GM23338 (cell line): ENCODE results near the gene CCDC102A. TPM values are rescaled to one million over a fixed set of nuclear protein-coding genes. Genes with fewer than 3 reads are reported as not detected.

Experiments used
- ATAC-seq: fragments of 200-7000 bp; cut with Tn5 transposase; 3 replicates; pipeline ENCODE4 v1.9.1; 2020
- DNase-seq: peaks from one replicate; pipeline ENCODE4 v3.0.0-alpha.2; 2015; ENCODE audit warnings: low spot score
- H2AFZ ChIP-seq: fragments of 200-600 bp; sonication (generic); 2 replicates; pipeline ENCODE4 v1.8.0; 2016; ENCODE audit warnings: antibody characterized with exemption, mild to moderate bottlenecking, moderate library complexity
- H3F3A ChIP-seq: fragments of 200-600 bp; sonication (generic); replicated peaks from 2 replicates; pipeline ENCODE4 v1.8.0; 2017; ENCODE audit warnings: antibody characterized with exemption, mixed run types, low read depth
- H3K27ac ChIP-seq: fragments of 200-600 bp; sonication (generic); 2 replicates; pipeline ENCODE4 v1.6.1; 2016; ENCODE audit warnings: low read depth
- H3K27me3 ChIP-seq: fragments of 200-600 bp; sonication (generic); 2 replicates; pipeline ENCODE4 v1.8.0; 2016; ENCODE audit warnings: mild to moderate bottlenecking, mixed run types, moderate library complexity; ENCODE audit not compliant: insufficient read depth
- H3K36me3 ChIP-seq: fragments of 200-600 bp; sonication (generic); 2 replicates; pipeline ENCODE4 v1.8.0; 2016; ENCODE audit warnings: mild to moderate bottlenecking; ENCODE audit not compliant: insufficient read depth
- H3K4me1 ChIP-seq: fragments of 200-600 bp; sonication (generic); 2 replicates; pipeline ENCODE4 v1.8.0; 2016; ENCODE audit warnings: mild to moderate bottlenecking, moderate library complexity; ENCODE audit not compliant: insufficient read depth
- H3K4me2 ChIP-seq: fragments of 200-600 bp; sonication (generic); 2 replicates; pipeline ENCODE4 v1.7.1; 2017; ENCODE audit warnings: mixed run types
- H3K4me3 ChIP-seq: fragments of 200-600 bp; sonication (generic); 2 replicates; pipeline ENCODE4 v1.6.1; 2016; ENCODE audit warnings: mixed run types
- H3K79me2 ChIP-seq: fragments of 200-600 bp; sonication (generic); replicated peaks from 2 replicates; pipeline ENCODE4 v1.8.0; 2017; ENCODE audit warnings: mild to moderate bottlenecking; ENCODE audit not compliant: insufficient read depth
- H3K9me2 ChIP-seq: fragments of 200-600 bp; sonication (generic); 2 replicates; pipeline ENCODE4 v1.8.0; 2017; ENCODE audit not compliant: insufficient read depth
- H4K20me1 ChIP-seq: fragments of 200-600 bp; sonication (generic); replicated peaks from 2 replicates; pipeline ENCODE4 v1.8.0; 2017; ENCODE audit warnings: mild to moderate bottlenecking; ENCODE audit not compliant: insufficient read depth
- H3K27ac Mint-ChIP-seq: 2 replicates; pipeline ENCODE4 v1.8.0; 2020; ENCODE audit warnings: inconsistent platforms, mild to moderate bottlenecking, moderate library complexity, mixed read lengths
- H3K27me3 Mint-ChIP-seq: 3 replicates; pipeline ENCODE4 v1.8.0; 2022; ENCODE audit warnings: low read depth, mild to moderate bottlenecking, moderate library complexity, mixed read lengths, inconsistent platforms; ENCODE audit not compliant: insufficient read depth, poor library complexity
- H3K36me3 Mint-ChIP-seq: 3 replicates; pipeline ENCODE4 v1.8.0; 2021; ENCODE audit warnings: low read depth, mild to moderate bottlenecking, inconsistent platforms, moderate library complexity, mixed read lengths
- H3K4me1 Mint-ChIP-seq: 3 replicates; pipeline ENCODE4 v1.8.0; 2020; ENCODE audit warnings: mild to moderate bottlenecking, inconsistent platforms, mixed read lengths
- H3K4me3 Mint-ChIP-seq: 3 replicates; pipeline ENCODE4 v1.8.0; 2021; ENCODE audit warnings: moderate library complexity, mild to moderate bottlenecking, inconsistent platforms, mixed read lengths
- H3K9me3 Mint-ChIP-seq: 3 replicates; pipeline ENCODE4 v1.8.0; 2020; ENCODE audit warnings: moderate library complexity, mild to moderate bottlenecking, inconsistent platforms, mixed read lengths
- CREB1 ChIP-seq: fragments of 250-450 bp; sonication (Bioruptor Pico); IDR thresholded peaks from 2 replicates; pipeline ENCODE4 v1.5.0; 2020; ENCODE audit warnings: low read depth, mild to moderate bottlenecking, moderate library complexity
- EZH2 ChIP-seq: fragments of 200-600 bp; sonication (generic); IDR thresholded peaks from one replicate; pipeline ENCODE4 v1.8.0; 2017; ENCODE audit warnings: antibody characterized with exemption, mild to moderate bottlenecking, low read depth; ENCODE audit not compliant: unreplicated experiment
- EZH2phosphoT487 ChIP-seq: fragments of 200-600 bp; sonication (generic); IDR thresholded peaks from one replicate; pipeline ENCODE4 v1.8.1; 2018; ENCODE audit warnings: antibody characterized with exemption; ENCODE audit not compliant: unreplicated experiment
- JUNB ChIP-seq: IDR thresholded peaks from one replicate; pipeline ENCODE4 v1.6.1; 2016; ENCODE audit warnings: antibody characterized with exemption; ENCODE audit not compliant: unreplicated experiment
- NANOG ChIP-seq: IDR thresholded peaks from 2 replicates; pipeline ENCODE4 v1.6.1; 2016; ENCODE audit warnings: antibody characterized with exemption, borderline replicate concordance
- POLR2AphosphoS5 ChIP-seq: IDR thresholded peaks from 2 replicates; pipeline ENCODE4 v1.6.1; 2016; ENCODE audit warnings: antibody characterized with exemption, low read depth
- STAT1 ChIP-seq: IDR thresholded peaks from one replicate; pipeline ENCODE4 v1.6.1; 2016; ENCODE audit warnings: antibody characterized with exemption; ENCODE audit not compliant: unreplicated experiment
- ZNF114 ChIP-seq: fragments of 250-450 bp; sonication (Bioruptor Pico); IDR thresholded peaks from 2 replicates; pipeline ENCODE4 v1.5.0; 2020; ENCODE audit warnings: mild to moderate bottlenecking, moderate library complexity
- ZNF331 ChIP-seq: fragments of 250-450 bp; sonication (Bioruptor Pico); IDR thresholded peaks from 2 replicates; pipeline ENCODE4 v1.5.0; 2020; ENCODE audit warnings: low read depth, mild to moderate bottlenecking, moderate library complexity
- polyA plus RNA-seq: library from polyadenylated mRNA; unstranded; fragments of >200 nt; fragmentation: Nextera tagmentation; extraction: Ambion mirVana; gene quantifications from 2 replicates; pipeline ENCODE4 v1.2.1, GENCODE V29; 2016
- total RNA-seq: library from RNA; depleted of rRNA; stranded (reverse); fragments of >200 nt; shearing (Covaris generic); gene quantifications from 2 replicates; pipeline ENCODE4 v1.2.3, GENCODE V29; 2014
- TF ChIP-seq, protein P1 (sequence below): IDR thresholded peaks from 2 replicates; pipeline ENCODE4 v1.6.1; 2016; ENCODE audit warnings: antibody characterized with exemption
- TF ChIP-seq, protein P2 (sequence below): IDR thresholded peaks from one replicate; pipeline ENCODE4 v1.6.1; 2018; ENCODE audit warnings: antibody characterized with exemption; ENCODE audit not compliant: unreplicated experiment
- TF ChIP-seq, protein P3 (sequence below): fragments of 250-450 bp; sonication (Bioruptor Pico); IDR thresholded peaks from 2 replicates; pipeline ENCODE4 v1.5.0; 2020; ENCODE audit warnings: mild to moderate bottlenecking, moderate library complexity
- TF ChIP-seq, protein P4 (sequence below), 2 experiments: fragments of 200-600 bp in 1 of 2; sonication (generic) in 1 of 2; conservative IDR thresholded peaks; 2 replicates each; pipeline versions ENCODE4 v1.5.1 to v1.6.1; 2016 to 2017; ENCODE audit warnings: antibody characterized with exemption in 2 of 2, low read depth in 2 of 2, mild to moderate bottlenecking in 2 of 2, moderate library complexity in 1 of 2

CCDC102A gene
- total and polyA plus RNA-seq, 2 experiments from 2014 or later = 2.0 to 5.2 TPM

DNA sequence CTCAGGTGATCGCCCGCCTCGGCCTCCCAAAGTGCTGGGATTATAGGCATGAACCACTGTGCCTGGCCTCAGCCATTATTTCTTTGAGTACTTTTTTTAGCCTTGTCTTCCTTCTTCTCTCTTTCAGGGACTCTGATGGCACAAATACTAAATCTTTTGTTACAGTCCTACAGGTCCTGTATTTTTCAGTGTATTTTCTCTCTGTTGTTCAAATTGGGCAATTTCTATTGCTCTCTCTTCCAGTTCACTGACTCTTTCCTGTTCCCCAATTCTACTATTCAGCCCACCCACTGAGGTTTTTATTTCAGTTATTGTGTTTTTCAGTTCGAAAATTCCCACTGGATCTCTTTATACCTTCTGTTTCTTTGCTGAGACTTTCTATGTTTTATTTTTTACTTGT lies 42.6 kb downstream of the CCDC102A start:
- no peak overlapping the region for H3K27ac Mint-ChIP-seq

More for the DNA sequence above, 42.6 kb downstream of the CCDC102A start:
- ATAC-seq (no peak), DNase-seq (no peak)
- Histone ChIP-seq H4K20me1 (no peaks in the 10 kb centered on the region), H3K79me2 (no peaks in the 10 kb centered on the region), H3K27me3 (no peaks in the 10 kb centered on the region), H3F3A (no peaks in the 10 kb centered on the region), H3K9me2 (no peaks in the 10 kb centered on the region), H3K4me3 (no peak overlapping the region), H3K4me1 (no peaks in the 10 kb centered on the region), H3K27ac (no peak overlapping the region), H2AFZ (no peak overlapping the region), H3K36me3 (no peaks in the 10 kb centered on the region), H3K4me2 (no peak overlapping the region)
- Mint-ChIP-seq H3K36me3 (no peaks in the 10 kb centered on the region; the same call in 2 of the 3 replicates), H3K27me3 (no peaks in the 10 kb centered on the region), H3K4me1 (no peaks in the 10 kb centered on the region), H3K4me3 (no peak overlapping the region), H3K9me3 (peaks cover 8% of the 10 kb centered on the region)
- TF ChIP-seq EZH2phosphoT487 (no peak), STAT1 (no peak), CREB1 (CRISPR knock-in tag) (no peak), ZNF331 (CRISPR knock-in tag) (no peak), JUNB (no peak), NANOG (no peak), ZNF114 (no peak), POLR2AphosphoS5 (no peak), EZH2 (no peak)
- TF ChIP-seq, protein P1, sequence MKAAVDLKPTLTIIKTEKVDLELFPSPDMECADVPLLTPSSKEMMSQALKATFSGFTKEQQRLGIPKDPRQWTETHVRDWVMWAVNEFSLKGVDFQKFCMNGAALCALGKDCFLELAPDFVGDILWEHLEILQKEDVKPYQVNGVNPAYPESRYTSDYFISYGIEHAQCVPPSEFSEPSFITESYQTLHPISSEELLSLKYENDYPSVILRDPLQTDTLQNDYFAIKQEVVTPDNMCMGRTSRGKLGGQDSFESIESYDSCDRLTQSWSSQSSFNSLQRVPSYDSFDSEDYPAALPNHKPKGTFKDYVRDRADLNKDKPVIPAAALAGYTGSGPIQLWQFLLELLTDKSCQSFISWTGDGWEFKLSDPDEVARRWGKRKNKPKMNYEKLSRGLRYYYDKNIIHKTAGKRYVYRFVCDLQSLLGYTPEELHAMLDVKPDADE = no peak
- TF ChIP-seq, protein P2, sequence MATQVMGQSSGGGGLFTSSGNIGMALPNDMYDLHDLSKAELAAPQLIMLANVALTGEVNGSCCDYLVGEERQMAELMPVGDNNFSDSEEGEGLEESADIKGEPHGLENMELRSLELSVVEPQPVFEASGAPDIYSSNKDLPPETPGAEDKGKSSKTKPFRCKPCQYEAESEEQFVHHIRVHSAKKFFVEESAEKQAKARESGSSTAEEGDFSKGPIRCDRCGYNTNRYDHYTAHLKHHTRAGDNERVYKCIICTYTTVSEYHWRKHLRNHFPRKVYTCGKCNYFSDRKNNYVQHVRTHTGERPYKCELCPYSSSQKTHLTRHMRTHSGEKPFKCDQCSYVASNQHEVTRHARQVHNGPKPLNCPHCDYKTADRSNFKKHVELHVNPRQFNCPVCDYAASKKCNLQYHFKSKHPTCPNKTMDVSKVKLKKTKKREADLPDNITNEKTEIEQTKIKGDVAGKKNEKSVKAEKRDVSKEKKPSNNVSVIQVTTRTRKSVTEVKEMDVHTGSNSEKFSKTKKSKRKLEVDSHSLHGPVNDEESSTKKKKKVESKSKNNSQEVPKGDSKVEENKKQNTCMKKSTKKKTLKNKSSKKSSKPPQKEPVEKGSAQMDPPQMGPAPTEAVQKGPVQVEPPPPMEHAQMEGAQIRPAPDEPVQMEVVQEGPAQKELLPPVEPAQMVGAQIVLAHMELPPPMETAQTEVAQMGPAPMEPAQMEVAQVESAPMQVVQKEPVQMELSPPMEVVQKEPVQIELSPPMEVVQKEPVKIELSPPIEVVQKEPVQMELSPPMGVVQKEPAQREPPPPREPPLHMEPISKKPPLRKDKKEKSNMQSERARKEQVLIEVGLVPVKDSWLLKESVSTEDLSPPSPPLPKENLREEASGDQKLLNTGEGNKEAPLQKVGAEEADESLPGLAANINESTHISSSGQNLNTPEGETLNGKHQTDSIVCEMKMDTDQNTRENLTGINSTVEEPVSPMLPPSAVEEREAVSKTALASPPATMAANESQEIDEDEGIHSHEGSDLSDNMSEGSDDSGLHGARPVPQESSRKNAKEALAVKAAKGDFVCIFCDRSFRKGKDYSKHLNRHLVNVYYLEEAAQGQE = no peak
- TF ChIP-seq, protein P3, sequence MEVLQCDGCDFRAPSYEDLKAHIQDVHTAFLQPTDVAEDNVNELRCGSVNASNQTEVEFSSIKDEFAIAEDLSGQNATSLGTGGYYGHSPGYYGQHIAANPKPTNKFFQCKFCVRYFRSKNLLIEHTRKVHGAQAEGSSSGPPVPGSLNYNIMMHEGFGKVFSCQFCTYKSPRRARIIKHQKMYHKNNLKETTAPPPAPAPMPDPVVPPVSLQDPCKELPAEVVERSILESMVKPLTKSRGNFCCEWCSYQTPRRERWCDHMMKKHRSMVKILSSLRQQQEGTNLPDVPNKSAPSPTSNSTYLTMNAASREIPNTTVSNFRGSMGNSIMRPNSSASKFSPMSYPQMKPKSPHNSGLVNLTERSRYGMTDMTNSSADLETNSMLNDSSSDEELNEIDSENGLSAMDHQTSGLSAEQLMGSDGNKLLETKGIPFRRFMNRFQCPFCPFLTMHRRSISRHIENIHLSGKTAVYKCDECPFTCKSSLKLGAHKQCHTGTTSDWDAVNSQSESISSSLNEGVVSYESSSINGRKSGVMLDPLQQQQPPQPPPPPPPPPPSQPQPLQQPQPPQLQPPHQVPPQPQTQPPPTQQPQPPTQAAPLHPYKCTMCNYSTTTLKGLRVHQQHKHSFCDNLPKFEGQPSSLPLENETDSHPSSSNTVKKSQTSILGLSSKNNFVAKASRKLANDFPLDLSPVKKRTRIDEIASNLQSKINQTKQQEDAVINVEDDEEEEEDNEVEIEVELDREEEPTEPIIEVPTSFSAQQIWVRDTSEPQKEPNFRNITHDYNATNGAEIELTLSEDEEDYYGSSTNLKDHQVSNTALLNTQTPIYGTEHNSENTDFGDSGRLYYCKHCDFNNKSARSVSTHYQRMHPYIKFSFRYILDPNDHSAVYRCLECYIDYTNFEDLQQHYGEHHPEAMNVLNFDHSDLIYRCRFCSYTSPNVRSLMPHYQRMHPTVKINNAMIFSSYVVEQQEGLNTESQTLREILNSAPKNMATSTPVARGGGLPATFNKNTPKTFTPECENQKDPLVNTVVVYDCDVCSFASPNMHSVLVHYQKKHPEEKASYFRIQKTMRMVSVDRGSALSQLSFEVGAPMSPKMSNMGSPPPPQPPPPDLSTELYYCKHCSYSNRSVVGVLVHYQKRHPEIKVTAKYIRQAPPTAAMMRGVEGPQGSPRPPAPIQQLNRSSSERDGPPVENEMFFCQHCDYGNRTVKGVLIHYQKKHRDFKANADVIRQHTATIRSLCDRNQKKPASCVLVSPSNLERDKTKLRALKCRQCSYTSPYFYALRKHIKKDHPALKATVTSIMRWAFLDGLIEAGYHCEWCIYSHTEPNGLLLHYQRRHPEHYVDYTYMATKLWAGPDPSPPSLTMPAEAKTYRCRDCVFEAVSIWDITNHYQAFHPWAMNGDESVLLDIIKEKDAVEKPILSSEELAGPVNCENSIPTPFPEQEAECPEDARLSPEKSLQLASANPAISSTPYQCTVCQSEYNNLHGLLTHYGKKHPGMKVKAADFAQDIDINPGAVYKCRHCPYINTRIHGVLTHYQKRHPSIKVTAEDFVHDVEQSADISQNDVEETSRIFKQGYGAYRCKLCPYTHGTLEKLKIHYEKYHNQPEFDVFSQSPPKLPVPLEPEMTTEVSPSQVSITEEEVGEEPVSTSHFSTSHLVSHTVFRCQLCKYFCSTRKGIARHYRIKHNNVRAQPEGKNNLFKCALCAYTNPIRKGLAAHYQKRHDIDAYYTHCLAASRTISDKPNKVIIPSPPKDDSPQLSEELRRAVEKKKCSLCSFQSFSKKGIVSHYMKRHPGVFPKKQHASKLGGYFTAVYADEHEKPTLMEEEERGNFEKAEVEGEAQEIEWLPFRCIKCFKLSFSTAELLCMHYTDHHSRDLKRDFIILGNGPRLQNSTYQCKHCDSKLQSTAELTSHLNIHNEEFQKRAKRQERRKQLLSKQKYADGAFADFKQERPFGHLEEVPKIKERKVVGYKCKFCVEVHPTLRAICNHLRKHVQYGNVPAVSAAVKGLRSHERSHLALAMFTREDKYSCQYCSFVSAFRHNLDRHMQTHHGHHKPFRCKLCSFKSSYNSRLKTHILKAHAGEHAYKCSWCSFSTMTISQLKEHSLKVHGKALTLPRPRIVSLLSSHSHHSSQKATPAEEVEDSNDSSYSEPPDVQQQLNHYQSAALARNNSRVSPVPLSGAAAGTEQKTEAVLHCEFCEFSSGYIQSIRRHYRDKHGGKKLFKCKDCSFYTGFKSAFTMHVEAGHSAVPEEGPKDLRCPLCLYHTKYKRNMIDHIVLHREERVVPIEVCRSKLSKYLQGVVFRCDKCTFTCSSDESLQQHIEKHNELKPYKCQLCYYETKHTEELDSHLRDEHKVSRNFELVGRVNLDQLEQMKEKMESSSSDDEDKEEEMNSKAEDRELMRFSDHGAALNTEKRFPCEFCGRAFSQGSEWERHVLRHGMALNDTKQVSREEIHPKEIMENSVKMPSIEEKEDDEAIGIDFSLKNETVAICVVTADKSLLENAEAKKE (CRISPR knock-in tag) = no peak
- TF ChIP-seq, protein P4, sequence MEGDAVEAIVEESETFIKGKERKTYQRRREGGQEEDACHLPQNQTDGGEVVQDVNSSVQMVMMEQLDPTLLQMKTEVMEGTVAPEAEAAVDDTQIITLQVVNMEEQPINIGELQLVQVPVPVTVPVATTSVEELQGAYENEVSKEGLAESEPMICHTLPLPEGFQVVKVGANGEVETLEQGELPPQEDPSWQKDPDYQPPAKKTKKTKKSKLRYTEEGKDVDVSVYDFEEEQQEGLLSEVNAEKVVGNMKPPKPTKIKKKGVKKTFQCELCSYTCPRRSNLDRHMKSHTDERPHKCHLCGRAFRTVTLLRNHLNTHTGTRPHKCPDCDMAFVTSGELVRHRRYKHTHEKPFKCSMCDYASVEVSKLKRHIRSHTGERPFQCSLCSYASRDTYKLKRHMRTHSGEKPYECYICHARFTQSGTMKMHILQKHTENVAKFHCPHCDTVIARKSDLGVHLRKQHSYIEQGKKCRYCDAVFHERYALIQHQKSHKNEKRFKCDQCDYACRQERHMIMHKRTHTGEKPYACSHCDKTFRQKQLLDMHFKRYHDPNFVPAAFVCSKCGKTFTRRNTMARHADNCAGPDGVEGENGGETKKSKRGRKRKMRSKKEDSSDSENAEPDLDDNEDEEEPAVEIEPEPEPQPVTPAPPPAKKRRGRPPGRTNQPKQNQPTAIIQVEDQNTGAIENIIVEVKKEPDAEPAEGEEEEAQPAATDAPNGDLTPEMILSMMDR (conservative IDR thresholded peaks at IDR 0.05; ENCODE audit: low read depth in 2 of 2) = no peak
